ENCODE measurements around the gene ANKFY1. TPM values are rescaled to one million over a fixed set of nuclear protein-coding genes. Genes with fewer than 3 reads are reported as not detected.

Gene ANKFY1
- total and polyA plus RNA-seq, 2 donors (not counting 3 experiments of a cell fraction or from before 2014, with no cell fraction given) = 30.6 to 51.1 TPM

DNA sequence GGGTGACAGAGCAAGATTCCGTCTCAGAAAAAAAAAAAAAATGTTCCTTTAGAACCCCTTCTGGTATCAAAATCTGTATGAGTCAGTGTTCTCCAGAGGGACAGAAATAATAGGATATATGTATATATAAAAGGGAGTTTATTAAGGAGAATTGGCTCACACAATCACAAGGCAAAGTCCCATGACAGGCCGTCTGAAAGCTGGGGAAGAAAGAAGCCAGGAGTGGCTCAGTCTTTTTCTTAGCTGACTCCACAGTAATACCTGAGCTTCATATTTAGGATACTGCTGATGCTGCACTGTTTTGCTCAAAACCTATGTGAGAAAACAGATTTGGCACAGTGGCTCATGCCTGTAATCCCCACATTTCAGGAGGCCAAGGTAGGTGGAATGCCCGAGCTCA, 143.4 kb downstream of the ANKFY1 start:
- DNase-seq (ENCODE audit: low read depth, low spot score) = no peak
- Histone ChIP-seq H3K36me3 (ENCODE audit: control insufficient read depth in 2 of 2, extremely low read depth in 1 of 2, insufficient read depth in 2 of 2, low read length in 2 of 2) (peaks cover 17 to 27% of the 10 kb centered on the region in 2 experiments), H3K9ac (replicated peaks; ENCODE audit: extremely low read depth, insufficient read depth, low read length) (no peak overlapping the region), H4K20me1 (replicated peaks; ENCODE audit: control insufficient read depth, extremely low read depth, insufficient read depth, low read length) (no peaks in the 10 kb centered on the region), H3K79me2 (ENCODE audit: control insufficient read depth, insufficient read depth, low read length) (peaks cover 14% of the 10 kb centered on the region), H3K27me3 (ENCODE audit: control insufficient read depth in 2 of 2, insufficient read depth in 2 of 2, low read length in 2 of 2) (no peaks in the 10 kb centered on the region), H3K4me1 (ENCODE audit: control insufficient read depth, extremely low read depth, insufficient read depth, low read length) (no peaks in the 10 kb centered on the region), H3K4me3 (replicated peaks in 1 of 3; ENCODE audit: insufficient read depth in 1 of 3, low read depth in 1 of 3, low read length in 3 of 3) (no peak overlapping the region), H3K9me3 (replicated peaks; ENCODE audit: control insufficient read depth, insufficient read depth, low read length) (no peaks in the 10 kb centered on the region), H3K9me1 (replicated peaks; ENCODE audit: control insufficient read depth, extremely low read depth, insufficient read depth, low read length) (no peaks in the 10 kb centered on the region), H3K4me2 (ENCODE audit: insufficient read depth, low read length) (no peak overlapping the region), H3K27ac (ENCODE audit: insufficient read depth, low read depth, low read length) (no peak overlapping the region), H2AFZ (ENCODE audit: low read depth, low read length) (no peak overlapping the region)
- no TSS peak for BruUV-seq (replicated peaks)
- no peak for FAIRE-seq
- ChIA-PET POLR2A (no interaction called here), CTCF (interaction anchor here (1.1 to 1.7 kb wide), 3 partner anchors 14 to 22 kb away, joined by 3 to 4 read pairs (median 3); no protein-coding TSS in a partner anchor)
- TF ChIP-seq MYC (IDR thresholded peaks at IDR 0.05; ENCODE audit: low read depth, low read length) = no peak
- TF ChIP-seq POLR2A (IDR thresholded peaks at IDR 0.05; ENCODE audit: low read depth, low read length) = no peak
- TF ChIP-seq, protein P1, sequence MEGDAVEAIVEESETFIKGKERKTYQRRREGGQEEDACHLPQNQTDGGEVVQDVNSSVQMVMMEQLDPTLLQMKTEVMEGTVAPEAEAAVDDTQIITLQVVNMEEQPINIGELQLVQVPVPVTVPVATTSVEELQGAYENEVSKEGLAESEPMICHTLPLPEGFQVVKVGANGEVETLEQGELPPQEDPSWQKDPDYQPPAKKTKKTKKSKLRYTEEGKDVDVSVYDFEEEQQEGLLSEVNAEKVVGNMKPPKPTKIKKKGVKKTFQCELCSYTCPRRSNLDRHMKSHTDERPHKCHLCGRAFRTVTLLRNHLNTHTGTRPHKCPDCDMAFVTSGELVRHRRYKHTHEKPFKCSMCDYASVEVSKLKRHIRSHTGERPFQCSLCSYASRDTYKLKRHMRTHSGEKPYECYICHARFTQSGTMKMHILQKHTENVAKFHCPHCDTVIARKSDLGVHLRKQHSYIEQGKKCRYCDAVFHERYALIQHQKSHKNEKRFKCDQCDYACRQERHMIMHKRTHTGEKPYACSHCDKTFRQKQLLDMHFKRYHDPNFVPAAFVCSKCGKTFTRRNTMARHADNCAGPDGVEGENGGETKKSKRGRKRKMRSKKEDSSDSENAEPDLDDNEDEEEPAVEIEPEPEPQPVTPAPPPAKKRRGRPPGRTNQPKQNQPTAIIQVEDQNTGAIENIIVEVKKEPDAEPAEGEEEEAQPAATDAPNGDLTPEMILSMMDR (IDR thresholded peaks at IDR 0.05; ENCODE audit: extremely low read depth in 1 of 2, insufficient read depth in 1 of 2, low read depth in 1 of 2, low read length in 2 of 2) = no peak
- TF ChIP-seq, protein P2, sequence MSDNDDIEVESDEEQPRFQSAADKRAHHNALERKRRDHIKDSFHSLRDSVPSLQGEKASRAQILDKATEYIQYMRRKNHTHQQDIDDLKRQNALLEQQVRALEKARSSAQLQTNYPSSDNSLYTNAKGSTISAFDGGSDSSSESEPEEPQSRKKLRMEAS (IDR thresholded peaks at IDR 0.05; ENCODE audit: insufficient read depth, insufficient read length) = no peak
- TF ChIP-seq GATA2 (IDR thresholded peaks at IDR 0.05; ENCODE audit: insufficient read depth, insufficient read length, low read depth, low read length) = no peak
- no peak for TF ChIP-seq POLR2AphosphoS5 (IDR thresholded peaks at IDR 0.05; ENCODE audit: insufficient read depth, low read depth, low read length)
- TF ChIP-seq FOS (IDR thresholded peaks at IDR 0.05; ENCODE audit: borderline replicate concordance, insufficient read depth, low read length) = no peak
- TF ChIP-seq JUN (IDR thresholded peaks at IDR 0.05; ENCODE audit: borderline replicate concordance, insufficient read depth, insufficient read length, low read depth) = no peak
- no peak for TF ChIP-seq EZH2 (IDR thresholded peaks at IDR 0.05; ENCODE audit: borderline replicate concordance, low read depth, low read length, severe bottlenecking)
- intact Hi-C loops (cut with micrococcal nuclease) (no loop called here), dilution Hi-C loops (cut with MboI; ENCODE audit: extremely low pct_ligation_motif_present, low sequenced_read_pairs) (no loop called here)

Data from endothelial cell of umbilical vein (primary cell).